Mammary epithelial cell (primary cell): ENCODE data around the gene ARFIP1.

Experiments
- CTCF ChIP-seq, 2 donors: IDR thresholded peaks in 1 of 2; conservative IDR thresholded peaks in 1 of 2; 2 replicates each; pipeline ENCODE4 v1.5.1; 2011 to 2012; ENCODE audit warnings: inconsistent platforms in 2 of 2, low read length in 2 of 2, mild to moderate bottlenecking in 2 of 2, control low read depth in 1 of 2, low read depth in 1 of 2; ENCODE audit not compliant: insufficient read depth in 1 of 2; ENCODE audit errors: extremely low read depth in 1 of 2
- EZH2 ChIP-seq: IDR thresholded peaks from 2 replicates; pipeline ENCODE4 v1.6.1; 2012; ENCODE audit warnings: low read length, inconsistent platforms, borderline replicate concordance

GRCh38 chr4:152959080-152959479 lies 179.3 kb downstream of the ARFIP1 start:
- TF ChIP-seq CTCF (conservative IDR thresholded peaks at IDR 0.05 in 1 of 2, IDR thresholded peaks at IDR 0.05 in 1 of 2; ENCODE audit: extremely low read depth in 1 of 2, insufficient read depth in 1 of 2, low read depth in 1 of 2, low read length in 2 of 2) (no peak), EZH2 (no peak)
